Testis (tissue), 3 donors: ENCODE measurements around the gene UNC13C. TPM values are rescaled to one million over a fixed set of nuclear protein-coding genes. Genes with fewer than 3 reads are reported as not detected.

Source experiments
- DNase-seq: peaks from one replicate; pipeline ENCODE4 v3.0.0-alpha.2; 2019
- H3K27ac ChIP-seq, 2 donors: fragments of 200-600 bp; sonication (generic); one replicate each; pipeline ENCODE4 v1.5.1; 2019
- H3K27me3 ChIP-seq: fragments of 200-600 bp; sonication (generic); one replicate; pipeline ENCODE4 v1.5.1; 2019
- H3K36me3 ChIP-seq: fragments of 200-600 bp; sonication (generic); one replicate; pipeline ENCODE4 v1.5.1; 2017; ENCODE audit warnings: low read depth; ENCODE audit errors: missing control alignments
- H3K4me1 ChIP-seq: fragments of 200-600 bp; sonication (generic); one replicate; pipeline ENCODE4 v1.5.1; 2019
- H3K4me3 ChIP-seq, 2 donors: fragments of 200-600 bp; sonication (generic); one replicate each; pipeline ENCODE4 v1.5.1; 2017 to 2019
- H3K9me3 ChIP-seq: fragments of 200-600 bp; sonication (generic); one replicate; pipeline ENCODE4 v1.5.1; 2017
- CTCF ChIP-seq, 3 experiments: fragments of 450-650 bp in 2 of 3; fragments of 200-600 bp in 1 of 3; sonication (generic) in 1 of 3; IDR thresholded peaks; one replicate each; pipeline ENCODE4 v1.5.1; 2016 to 2019; ENCODE audit warnings: antibody characterized with exemption in 3 of 3, mild to moderate bottlenecking in 2 of 3, moderate library complexity in 1 of 3
- POLR2A ChIP-seq: fragments of 450-650 bp; IDR thresholded peaks from one replicate; pipeline ENCODE4 v1.6.1; 2017; ENCODE audit warnings: antibody characterized with exemption, mild to moderate bottlenecking, moderate library complexity
- WGBS, 2 donors: methylation state at CpG; one replicate each; pipeline ENCODE4 v1.1.5; 2018; 5-methylcytosine and 5-hydroxymethylcytosine counted together
- intact Hi-C: fragments of 100-400 bp; cut with DNase I; formaldehyde crosslinking; loops from one replicate; pipeline ENCODE4 v1.15.1; 2023; ENCODE audit warnings: low total_unique reads
- polyA plus RNA-seq: library from polyadenylated mRNA; stranded (reverse); fragments of 350-450 nt; fragmentation: Illumina TruSeq; extraction: RNeasy Lipid Tissue Mini Kit (QIAGEN cat#74804); gene quantifications from one replicate; pipeline ENCODE4 v1.2.3, GENCODE V29; 2014; ENCODE audit warnings: low read depth, low replicate concordance; ENCODE audit not compliant: insufficient read depth
- total RNA-seq, 2 donors: library from RNA; depleted of rRNA; stranded (reverse); fragments of >200 nt; gene quantifications; one replicate each; pipeline ENCODE4 v1.2.3, GENCODE V29; 2016

UNC13C gene
- total and polyA plus RNA-seq, 3 donors from 2014 or later = 6.1 to 24.7 (median 8.8) TPM

- intact Hi-C loops = no loop called here
- Histone ChIP-seq H3K9me3 (no peaks in the 10 kb centered on the region), H3K27me3 (no peaks in the 10 kb centered on the region), H3K36me3 (no peaks in the 10 kb centered on the region), H3K27ac (no peak overlapping the region), H3K4me1 (no peaks in the 10 kb centered on the region), H3K4me3 (no peak overlapping the region)
- TF ChIP-seq POLR2A (no peak), CTCF (IDR thresholded peaks at IDR 0.05) (no peak)
- DNase-seq = no peak
- 71 to 83% methylated on average over 1 of the region's 1 CpG for WGBS, 2 donors
These were observed 209.1 kb downstream of the UNC13C start for GRCh38 chr15:54187325-54187724.

- no peak overlapping the region for H3K27ac ChIP-seq
- intact Hi-C loops = no loop called here
- no peaks in the 10 kb centered on the region for H3K4me1 ChIP-seq
- H3K9me3 ChIP-seq = no peaks in the 10 kb centered on the region
- TF ChIP-seq POLR2A (no peak), CTCF (IDR thresholded peaks at IDR 0.05) (no peak)
- no peaks in the 10 kb centered on the region for H3K36me3 ChIP-seq
- WGBS, 2 donors = 63 to 76% methylated on average over 1 of the region's 1 CpG
- no peaks in the 10 kb centered on the region for H3K27me3 ChIP-seq
- no peak for DNase-seq
- H3K4me3 ChIP-seq = no peak overlapping the region
These were observed 219.8 kb downstream of the UNC13C start for GRCh38 chr15:54197995-54198394.

GRCh38 chr15:54206586-54207321, 228.5 kb downstream of the UNC13C start:
- no peak overlapping the region for H3K4me3 ChIP-seq
- 81 to 90% methylated on average over 7 of the region's 7 CpGs for WGBS, 2 donors
- no peak overlapping the region for H3K27ac ChIP-seq
- H3K36me3 ChIP-seq = no peaks in the 10 kb centered on the region
- H3K27me3 ChIP-seq = no peaks in the 10 kb centered on the region
- no peak for DNase-seq
- H3K4me1 ChIP-seq = no peaks in the 10 kb centered on the region
- TF ChIP-seq CTCF (IDR thresholded peaks at IDR 0.05) = no peak
- no peak for TF ChIP-seq POLR2A
- intact Hi-C loops = no loop called here
- H3K9me3 ChIP-seq = no peaks in the 10 kb centered on the region

GRCh38 chr15:54208786-54209185, 230.5 kb downstream of the UNC13C start:
- WGBS, 2 donors = 85 to 94% methylated on average over 2 of the region's 2 CpGs
- no peaks in the 10 kb centered on the region for H3K4me1 ChIP-seq
- no peaks in the 10 kb centered on the region for H3K36me3 ChIP-seq

More at GRCh38 chr15:54208786-54209185, 230.5 kb downstream of the UNC13C start:
- Histone ChIP-seq H3K27me3 (no peaks in the 10 kb centered on the region), H3K9me3 (no peaks in the 10 kb centered on the region), H3K4me3 (no peak overlapping the region), H3K27ac (no peak overlapping the region)
- intact Hi-C loops = no loop called here
- no peak for DNase-seq
- TF ChIP-seq POLR2A = no peak
- no peak for TF ChIP-seq CTCF (IDR thresholded peaks at IDR 0.05)
